Naive thymus-derived CD8-positive, alpha-beta T cell (primary cell): ENCODE measurements around the gene DST. TPM values are rescaled to one million over a fixed set of nuclear protein-coding genes. Genes with fewer than 3 reads are reported as not detected.

Experiments used
- ATAC-seq, 2 donors: fragments of 150-1000 bp; cut with Tn5 transposase in 1 of 2; sonication (Bioruptor Pico), chemical (Tn5 transposase) in 1 of 2; 1 replicate in 1 of 2; 2 replicates in 1 of 2; pipeline ENCODE4 v1.10.0; 2021; ENCODE audit warnings: mild to moderate bottlenecking in 2 of 2, moderate library complexity in 2 of 2
- POLR2A ChIA-PET: fragments of 350-600 bp; sonication (Branson Sonifier 250); formaldehyde crosslinking; loops from one replicate; lab custom pipeline; 2021; ENCODE audit warnings: antibody characterized with exemption; lab: Charles Lee
- DNase-seq, 10 donors: peaks; one replicate each; pipeline versions ENCODE4 v3.0.0 to v3.0.0-alpha.2; 2020 to 2022
- H3K27ac Mint-ChIP-seq, 10 donors: one replicate each; pipeline ENCODE4 v1.8.0; 2020 to 2022; ENCODE audit warnings: mild to moderate bottlenecking in 10 of 10, mixed read lengths in 10 of 10, moderate library complexity in 4 of 10, inconsistent platforms in 1 of 10
- H3K27me3 Mint-ChIP-seq, 5 donors: one replicate each; pipeline ENCODE4 v1.8.0; 2021 to 2022; ENCODE audit warnings: mixed read lengths in 5 of 5
- H3K36me3 Mint-ChIP-seq, 3 donors: one replicate each; pipeline ENCODE4 v1.8.0; 2020 to 2022; ENCODE audit warnings: mixed read lengths in 3 of 3, mild to moderate bottlenecking in 2 of 3, inconsistent platforms in 1 of 3
- H3K4me1 Mint-ChIP-seq, 4 donors: one replicate each; pipeline ENCODE4 v1.8.0; 2021 to 2022; ENCODE audit warnings: mixed read lengths in 4 of 4
- H3K4me3 Mint-ChIP-seq, 10 donors: one replicate each; pipeline ENCODE4 v1.8.0; 2020 to 2022; ENCODE audit warnings: mild to moderate bottlenecking in 10 of 10, mixed read lengths in 10 of 10, moderate library complexity in 6 of 10, inconsistent platforms in 1 of 10
- H3K9me3 Mint-ChIP-seq, 9 donors: one replicate each; pipeline ENCODE4 v1.8.0; 2020 to 2022; ENCODE audit warnings: mixed read lengths in 9 of 9, mild to moderate bottlenecking in 3 of 9, inconsistent platforms in 1 of 9, moderate library complexity in 1 of 9
- polyA plus RNA-seq, 3 donors: library from polyadenylated mRNA; unstranded; fragments of 300-500 nt; fragmentation: Illumina TruSeq; gene quantifications; one replicate each; pipeline ENCODE4 v1.2.3, GENCODE V29; 2021
- total RNA-seq, 8 experiments: library from RNA in 2 of 8; stranded (reverse) in 2 of 8; gene quantifications; one replicate each; pipeline ENCODE4 v1.2.3 and lab custom pipeline; 2021 to 2026

The DST gene
- total and polyA plus RNA-seq, 5 experiments from 2014 or later: 0.74 to 1.0 (median 0.79) TPM; not detected in 2

GRCh38 chr6:56430629-56431600 lies 211.8 kb downstream of the DST start:
- Mint-ChIP-seq H3K27me3 (peaks cover 0 to 11% (median 2%) of the 10 kb centered on the region in 5 donors), H3K27ac (no peak overlapping the region), H3K4me1 (peaks cover 0 to 1% (median 0%) of the 10 kb centered on the region in 4 donors), H3K4me3 (no peak overlapping the region), H3K36me3 (no peaks in the 10 kb centered on the region), H3K9me3 (peaks cover 0 to 9% (median 4%) of the 10 kb centered on the region in 9 donors)
- DNase-seq (no peak), ATAC-seq (no peak)
- POLR2A ChIA-PET: no interaction called here

DNA sequence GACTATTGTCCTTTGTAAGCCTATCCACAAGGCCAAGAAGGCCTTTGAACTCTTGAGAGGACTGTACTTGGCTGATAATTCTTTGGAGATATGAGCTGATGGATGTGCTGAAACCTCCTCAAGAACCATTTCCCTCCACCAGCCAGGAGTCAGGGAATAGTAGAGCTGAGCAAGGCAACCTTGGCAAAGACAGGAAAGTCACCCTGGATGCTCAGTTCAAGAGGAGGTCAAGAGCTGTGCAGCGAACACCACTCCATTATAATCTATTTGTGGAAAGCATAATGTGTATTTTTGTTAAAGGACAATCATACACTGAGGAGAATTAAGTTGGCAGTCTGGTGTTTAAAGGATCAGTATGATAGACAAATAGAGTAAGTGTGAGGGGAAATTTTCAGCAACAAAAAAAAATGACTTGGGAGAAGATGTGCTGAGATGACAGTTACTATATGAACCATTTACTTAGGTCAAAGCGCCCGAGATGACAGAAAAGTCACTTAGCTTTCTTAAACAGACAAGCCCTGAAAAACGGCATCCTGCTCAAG lies 218.1 kb downstream of the DST start:
- DNase-seq (no peak), ATAC-seq (no peak)
- H3K4me1 Mint-ChIP-seq: no peaks in the 10 kb centered on the region
- H3K9me3 Mint-ChIP-seq: peaks cover 0 to 8% (median 2%) of the 10 kb centered on the region in 9 donors
- H3K27ac Mint-ChIP-seq: no peak overlapping the region
- H3K4me3 Mint-ChIP-seq: no peak overlapping the region
- peaks cover 2 to 24% (median 4%) of the 10 kb centered on the region in 5 donors for H3K27me3 Mint-ChIP-seq
- no peaks in the 10 kb centered on the region for H3K36me3 Mint-ChIP-seq
- POLR2A ChIA-PET: no interaction called here

GRCh38 chr6:56424064-56424463 lies 218.6 kb downstream of the DST start:
- Mint-ChIP-seq H3K27ac (no peak overlapping the region), H3K4me1 (no peaks in the 10 kb centered on the region), H3K36me3 (no peaks in the 10 kb centered on the region), H3K27me3 (peaks cover 2 to 24% (median 4%) of the 10 kb centered on the region in 5 donors), H3K9me3 (peaks cover 0 to 8% (median 2%) of the 10 kb centered on the region in 9 donors), H3K4me3 (no peak overlapping the region)
- POLR2A ChIA-PET: no interaction called here
- DNase-seq (no peak), ATAC-seq (no peak)

DNA sequence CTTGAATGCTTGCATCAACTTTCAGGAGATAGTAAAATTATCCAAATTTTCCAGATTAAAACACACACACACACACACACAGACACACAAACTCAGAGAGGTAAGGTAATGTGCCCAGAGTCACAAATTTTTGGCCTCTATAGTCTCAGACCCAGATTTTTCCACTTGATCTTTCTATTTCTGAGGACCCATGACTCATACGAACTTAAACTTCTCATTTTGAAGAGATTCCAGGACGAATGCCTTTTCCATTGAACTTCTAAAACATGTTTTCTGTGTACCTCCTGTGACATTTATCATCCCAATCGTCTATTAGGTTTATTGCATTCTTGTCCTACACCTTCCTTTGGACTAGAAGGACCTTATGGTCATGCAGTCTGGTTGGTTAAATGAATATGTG lies 222.4 kb downstream of the DST start:
- DNase-seq (no peak), ATAC-seq (no peak)
- Mint-ChIP-seq H3K36me3 (no peaks in the 10 kb centered on the region), H3K4me3 (no peak overlapping the region), H3K27ac (no peak overlapping the region), H3K4me1 (no peaks in the 10 kb centered on the region), H3K9me3 (peaks cover 0 to 4% (median 0%) of the 10 kb centered on the region in 9 donors), H3K27me3 (peaks cover 0 to 13% (median 2%) of the 10 kb centered on the region in 5 donors)
- POLR2A ChIA-PET: no interaction called here

DNA sequence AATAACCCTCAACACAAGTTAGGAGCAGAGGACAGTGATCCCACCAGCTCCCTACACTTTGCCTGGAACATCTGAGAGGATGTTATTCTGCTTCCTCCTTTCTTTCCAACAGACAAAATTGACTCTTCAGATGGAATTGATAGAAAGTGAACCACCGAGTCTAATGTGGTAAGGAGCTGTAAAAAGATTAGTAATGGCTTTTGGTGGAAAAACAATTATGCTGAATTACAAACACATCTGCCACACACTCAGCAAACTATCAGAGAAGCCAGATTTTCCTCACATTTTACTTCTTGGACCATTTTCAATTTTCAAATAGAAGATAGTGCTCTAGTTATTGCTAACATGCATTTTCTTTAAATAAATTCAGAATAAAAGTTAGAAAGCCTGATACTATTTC lies 223.5 kb downstream of the DST start:
- Mint-ChIP-seq H3K27ac (no peak overlapping the region), H3K36me3 (no peaks in the 10 kb centered on the region), H3K9me3 (peaks cover 0 to 4% (median 0%) of the 10 kb centered on the region in 9 donors), H3K27me3 (peaks cover 0 to 8% (median 2%) of the 10 kb centered on the region in 5 donors), H3K4me1 (no peaks in the 10 kb centered on the region), H3K4me3 (no peak overlapping the region)
- POLR2A ChIA-PET: no interaction called here
- ATAC-seq: no peak
- no peak for DNase-seq

- Mint-ChIP-seq H3K36me3 (no peaks in the 10 kb centered on the region), H3K4me1 (no peaks in the 10 kb centered on the region), H3K4me3 (no peak overlapping the region), H3K27ac (no peak overlapping the region), H3K9me3 (peaks cover 0 to 4% (median 0%) of the 10 kb centered on the region in 9 donors), H3K27me3 (peaks cover 0 to 8% (median 3%) of the 10 kb centered on the region in 5 donors)
- no peak for DNase-seq
- no peak for ATAC-seq
- POLR2A ChIA-PET: no interaction called here
These were observed 224.9 kb downstream of the DST start for GRCh38 chr6:56417823-56418222.

DNA sequence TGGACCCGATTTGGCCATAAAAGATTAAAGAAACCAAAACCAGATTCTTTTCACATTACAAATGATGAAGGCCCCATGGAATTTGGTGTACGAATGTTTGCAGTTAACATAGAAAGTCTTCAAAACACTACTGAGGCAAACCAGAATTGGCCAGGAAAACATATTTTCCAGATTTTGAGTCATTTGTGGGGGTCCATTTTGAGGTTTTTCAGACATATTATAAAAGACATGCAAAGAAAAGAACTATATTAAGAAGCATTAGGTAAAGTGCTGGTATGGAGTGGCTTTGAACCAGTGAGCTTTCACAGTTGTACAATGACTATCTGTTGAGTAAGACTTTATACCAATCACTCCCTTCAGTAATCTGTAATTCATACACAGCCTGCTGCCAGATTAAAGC lies 226.4 kb downstream of the DST start:
- POLR2A ChIA-PET: no interaction called here
- H3K9me3 Mint-ChIP-seq: no peaks in the 10 kb centered on the region
- peaks cover 0 to 8% (median under 1%) of the 10 kb centered on the region in 5 donors for H3K27me3 Mint-ChIP-seq
- H3K27ac Mint-ChIP-seq: no peak overlapping the region
- DNase-seq (no peak), ATAC-seq (no peak)
- H3K36me3 Mint-ChIP-seq: no peaks in the 10 kb centered on the region
- H3K4me3 Mint-ChIP-seq: no peak overlapping the region
- H3K4me1 Mint-ChIP-seq: no peaks in the 10 kb centered on the region

GRCh38 chr6:56408976-56409375 lies 233.7 kb downstream of the DST start:
- Mint-ChIP-seq H3K9me3 (no peaks in the 10 kb centered on the region), H3K36me3 (no peaks in the 10 kb centered on the region), H3K27me3 (peaks cover 3 to 11% (median 5%) of the 10 kb centered on the region in 5 donors), H3K4me3 (no peak overlapping the region), H3K4me1 (no peaks in the 10 kb centered on the region), H3K27ac (no peak overlapping the region)
- DNase-seq: no peak
- ATAC-seq: no peak
- POLR2A ChIA-PET: no interaction called here
